GM23248 (cell line): ENCODE measurements around the gene FSIP1.

Experiments used
- EZH2 ChIP-seq: fragments of 200-600 bp; sonication (generic); IDR thresholded peaks from 2 replicates; pipeline ENCODE4 v1.6.1; 2018; ENCODE audit warnings: antibody characterized with exemption, mild to moderate bottlenecking; ENCODE audit not compliant: insufficient read depth, poor library complexity, severe bottlenecking
- EZH2phosphoT487 ChIP-seq: fragments of 200-600 bp; sonication (generic); IDR thresholded peaks from 2 replicates; pipeline ENCODE4 v1.6.1; 2018; ENCODE audit warnings: antibody characterized with exemption, moderate library complexity, mild to moderate bottlenecking, low read depth; ENCODE audit not compliant: insufficient read depth

- no peak for TF ChIP-seq EZH2
- no peak for TF ChIP-seq EZH2phosphoT487
Observed at GRCh38 chr15:39593656-39594445, 188.8 kb downstream of the FSIP1 start.
